Liver (tissue), 9 donors: ENCODE data around the gene RAD50. TPM values are rescaled to one million over a fixed set of nuclear protein-coding genes. Genes with fewer than 3 reads are reported as not detected.

Experiments
- DNase-seq: peaks from one replicate; pipeline ENCODE4 v3.0.0-alpha.2; 2017; ENCODE audit warnings: low spot score
- H3K27ac ChIP-seq, 2 donors: one replicate each; pipeline ENCODE4 v1.7.0; 2013; ENCODE audit warnings: inconsistent platforms in 2 of 2, low read length in 2 of 2, control low read depth in 1 of 2, low read depth in 1 of 2, mild to moderate bottlenecking in 1 of 2
- H3K27me3 ChIP-seq, 4 donors: one replicate each; pipeline versions ENCODE4 v1.6.1 to v1.7.0; 2013; ENCODE audit warnings: low read length in 3 of 4, inconsistent platforms in 1 of 4, mild to moderate bottlenecking in 1 of 4, moderate library complexity in 1 of 4; ENCODE audit not compliant: control insufficient read depth in 4 of 4, insufficient read depth in 4 of 4
- H3K36me3 ChIP-seq, 4 donors: one replicate each; pipeline versions ENCODE4 v1.6.1 to v1.7.0; 2013; ENCODE audit warnings: low read length in 3 of 4, mild to moderate bottlenecking in 3 of 4, low read depth in 1 of 4, moderate library complexity in 1 of 4; ENCODE audit not compliant: control insufficient read depth in 4 of 4, insufficient read depth in 3 of 4
- H3K4me1 ChIP-seq, 4 donors: one replicate each; pipeline versions ENCODE4 v1.6.1 to v1.7.0; 2013; ENCODE audit warnings: low read length in 3 of 4, mild to moderate bottlenecking in 3 of 4, moderate library complexity in 1 of 4; ENCODE audit not compliant: control insufficient read depth in 4 of 4, insufficient read depth in 4 of 4
- H3K4me3 ChIP-seq, 3 donors: one replicate each; pipeline versions ENCODE4 v1.6.1 to v1.7.0; 2013; ENCODE audit warnings: low read length in 3 of 3, control low read depth in 1 of 3, low read depth in 1 of 3, mild to moderate bottlenecking in 1 of 3
- H3K9ac ChIP-seq, 2 donors: one replicate each; pipeline ENCODE4 v1.7.0; 2013; ENCODE audit warnings: low read length in 2 of 2, mild to moderate bottlenecking in 2 of 2, moderate library complexity in 2 of 2, control low read depth in 1 of 2, low read depth in 1 of 2
- H3K9me3 ChIP-seq, 4 donors: one replicate each; pipeline versions ENCODE4 v1.6.1 to v1.7.0; 2013; ENCODE audit warnings: low read length in 3 of 4; ENCODE audit not compliant: control insufficient read depth in 4 of 4
- EGR1 ChIP-seq, 2 donors: IDR thresholded peaks; 2 replicates each; pipeline ENCODE4 v1.6.1; 2016 to 2018; ENCODE audit warnings: antibody characterized with exemption in 2 of 2, low read depth in 2 of 2
- FOXA1 ChIP-seq: IDR thresholded peaks from 2 replicates; pipeline ENCODE4 v1.6.1; 2016; ENCODE audit warnings: antibody characterized with exemption
- FOXA2 ChIP-seq: IDR thresholded peaks from 2 replicates; pipeline ENCODE4 v1.6.1; 2016; ENCODE audit warnings: antibody characterized with exemption
- GABPA ChIP-seq, 2 donors: IDR thresholded peaks in 1 of 2; conservative IDR thresholded peaks in 1 of 2; 2 replicates each; pipeline ENCODE4 v1.6.1; 2016; ENCODE audit warnings: antibody characterized with exemption in 2 of 2, mild to moderate bottlenecking in 1 of 2, moderate library complexity in 1 of 2
- HNF4A ChIP-seq, 2 donors: conservative IDR thresholded peaks; 2 replicates each; pipeline ENCODE4 v1.6.1; 2016; ENCODE audit warnings: antibody characterized with exemption in 2 of 2, mild to moderate bottlenecking in 2 of 2
- HNF4G ChIP-seq: IDR thresholded peaks from 2 replicates; pipeline ENCODE4 v1.6.1; 2016; ENCODE audit warnings: antibody characterized with exemption
- MAX ChIP-seq: IDR thresholded peaks from 2 replicates; pipeline ENCODE4 v1.6.1; 2016; ENCODE audit warnings: antibody characterized with exemption
- NR2F2 ChIP-seq: IDR thresholded peaks from 2 replicates; pipeline ENCODE4 v1.6.1; 2016; ENCODE audit warnings: antibody characterized with exemption
- RAD21 ChIP-seq, 2 donors: IDR thresholded peaks; 2 replicates each; pipeline ENCODE4 v1.6.1; 2016; ENCODE audit warnings: antibody characterized with exemption in 2 of 2, mild to moderate bottlenecking in 2 of 2
- REST ChIP-seq: IDR thresholded peaks from 2 replicates; pipeline ENCODE4 v1.6.1; 2016; ENCODE audit warnings: antibody characterized with exemption, mild to moderate bottlenecking
- RXRA ChIP-seq, 2 donors: IDR thresholded peaks; 2 replicates each; pipeline ENCODE4 v1.6.1; 2017 to 2018; ENCODE audit warnings: antibody characterized with exemption in 2 of 2, mild to moderate bottlenecking in 1 of 2
- SP1 ChIP-seq: IDR thresholded peaks from 2 replicates; pipeline ENCODE4 v1.6.1; 2018; ENCODE audit warnings: antibody characterized with exemption, mild to moderate bottlenecking
- TAF1 ChIP-seq: conservative IDR thresholded peaks from 2 replicates; pipeline ENCODE4 v1.6.1; 2016; ENCODE audit warnings: antibody characterized with exemption, mild to moderate bottlenecking
- YY1 ChIP-seq: IDR thresholded peaks from 2 replicates; pipeline ENCODE4 v1.6.1; 2016; ENCODE audit warnings: antibody characterized with exemption, mild to moderate bottlenecking
- ZBTB33 ChIP-seq: IDR thresholded peaks from 2 replicates; pipeline ENCODE4 v1.6.1; 2016; ENCODE audit warnings: antibody characterized with exemption
- WGBS: extraction: QIAGEN DNeasy Blood & Tissue Kit; methylation state at CpG from one replicate; pipeline ENCODE4 v1.1.7; 2013; 5-methylcytosine and 5-hydroxymethylcytosine counted together
- polyA plus RNA-seq, 2 donors: library from polyadenylated mRNA; stranded (reverse) in 1 of 2; unstranded in 1 of 2; fragments of 200-250 nt in 1 of 2; fragments of >200 nt in 1 of 2; fragmentation: Nextera tagmentation in 1 of 2; extraction: Ambion mirVana in 1 of 2; gene quantifications; one replicate each; pipeline versions ENCODE4 v1.2.1 to v1.2.3, GENCODE V29; 2013 to 2015
- total RNA-seq, 2 donors: library from RNA; depleted of rRNA; stranded (reverse); fragments of >200 nt; gene quantifications; one replicate each; pipeline ENCODE4 v1.2.3, GENCODE V29; 2014
- TF ChIP-seq, protein P1 (sequence below): IDR thresholded peaks from 2 replicates; pipeline ENCODE4 v1.6.1; 2016; ENCODE audit warnings: antibody characterized with exemption
- TF ChIP-seq, protein P2 (sequence below): fragments of 150-350 bp; IDR thresholded peaks from 2 replicates; pipeline ENCODE4 v1.5.1; 2017; ENCODE audit warnings: improper control_type of control experiment, low read depth, low read length; ENCODE audit not compliant: missing input control
- donor health status: healthy.
- donor health status: healthy.
- donor health status: healthy.
- donor health status: healthy.
- donor health status: healthy.

Gene RAD50
- total and polyA plus RNA-seq, 4 donors: 6.1 to 18.7 (median 14.9) TPM

- H3K9ac ChIP-seq: no peak overlapping the region
- H3K9me3 ChIP-seq: no peaks in the 10 kb centered on the region
- no peak overlapping the region for H3K4me3 ChIP-seq
- H3K4me1 ChIP-seq: no peaks in the 10 kb centered on the region
- TF ChIP-seq, protein P1, sequence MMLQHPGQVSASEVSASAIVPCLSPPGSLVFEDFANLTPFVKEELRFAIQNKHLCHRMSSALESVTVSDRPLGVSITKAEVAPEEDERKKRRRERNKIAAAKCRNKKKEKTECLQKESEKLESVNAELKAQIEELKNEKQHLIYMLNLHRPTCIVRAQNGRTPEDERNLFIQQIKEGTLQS: no peak
- TF ChIP-seq HNF4G (no peak), HNF4A (conservative IDR thresholded peaks at IDR 0.05) (no peak), ZBTB33 (no peak), SP1 (no peak), YY1 (no peak), RXRA (IDR thresholded peaks at IDR 0.05) (no peak), FOXA2 (no peak), MAX (no peak), GABPA (IDR thresholded peaks at IDR 0.05 in 1 of 2, conservative IDR thresholded peaks at IDR 0.05 in 1 of 2) (no peak), EGR1 (IDR thresholded peaks at IDR 0.05; ENCODE audit: low read depth in 2 of 2) (no peak), FOXA1 (no peak), NR2F2 (no peak)
- TF ChIP-seq, protein P2, sequence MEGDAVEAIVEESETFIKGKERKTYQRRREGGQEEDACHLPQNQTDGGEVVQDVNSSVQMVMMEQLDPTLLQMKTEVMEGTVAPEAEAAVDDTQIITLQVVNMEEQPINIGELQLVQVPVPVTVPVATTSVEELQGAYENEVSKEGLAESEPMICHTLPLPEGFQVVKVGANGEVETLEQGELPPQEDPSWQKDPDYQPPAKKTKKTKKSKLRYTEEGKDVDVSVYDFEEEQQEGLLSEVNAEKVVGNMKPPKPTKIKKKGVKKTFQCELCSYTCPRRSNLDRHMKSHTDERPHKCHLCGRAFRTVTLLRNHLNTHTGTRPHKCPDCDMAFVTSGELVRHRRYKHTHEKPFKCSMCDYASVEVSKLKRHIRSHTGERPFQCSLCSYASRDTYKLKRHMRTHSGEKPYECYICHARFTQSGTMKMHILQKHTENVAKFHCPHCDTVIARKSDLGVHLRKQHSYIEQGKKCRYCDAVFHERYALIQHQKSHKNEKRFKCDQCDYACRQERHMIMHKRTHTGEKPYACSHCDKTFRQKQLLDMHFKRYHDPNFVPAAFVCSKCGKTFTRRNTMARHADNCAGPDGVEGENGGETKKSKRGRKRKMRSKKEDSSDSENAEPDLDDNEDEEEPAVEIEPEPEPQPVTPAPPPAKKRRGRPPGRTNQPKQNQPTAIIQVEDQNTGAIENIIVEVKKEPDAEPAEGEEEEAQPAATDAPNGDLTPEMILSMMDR: no peak
- 94% methylated on average over 7 of the region's 7 CpGs for WGBS
- no peaks in the 10 kb centered on the region for H3K36me3 ChIP-seq
- H3K27me3 ChIP-seq: no peaks in the 10 kb centered on the region
- H3K27ac ChIP-seq: no peak overlapping the region
- DNase-seq: no peak
These were observed 122.4 kb downstream of the RAD50 start for GRCh38 chr5:132679166-132679565.

- H3K9me3 ChIP-seq: no peaks in the 10 kb centered on the region
- no peaks in the 10 kb centered on the region for H3K36me3 ChIP-seq
- 96% methylated on average over 15 of the region's 15 CpGs for WGBS
- H3K4me3 ChIP-seq: no peak overlapping the region
- H3K4me1 ChIP-seq: no peaks in the 10 kb centered on the region
- H3K27ac ChIP-seq: no peak overlapping the region
- H3K9ac ChIP-seq: no peak overlapping the region
- H3K27me3 ChIP-seq: no peaks in the 10 kb centered on the region
- no peak for DNase-seq
- TF ChIP-seq RAD21 (IDR thresholded peaks at IDR 0.05) (no peak), FOXA1 (no peak), SP1 (no peak), RXRA (IDR thresholded peaks at IDR 0.05) (no peak), NR2F2 (no peak), GABPA (IDR thresholded peaks at IDR 0.05 in 1 of 2, conservative IDR thresholded peaks at IDR 0.05 in 1 of 2) (no peak), REST (no peak), EGR1 (IDR thresholded peaks at IDR 0.05; ENCODE audit: low read depth in 2 of 2) (no peak), HNF4A (conservative IDR thresholded peaks at IDR 0.05) (no peak), MAX (no peak), ZBTB33 (no peak), FOXA2 (no peak), TAF1 (no peak), HNF4G (no peak)
- TF ChIP-seq, protein P1: no peak
These were observed 123.1 kb downstream of the RAD50 start for GRCh38 chr5:132679717-132680380.
